Stimulated activated CD4-positive, alpha-beta T cell treated with anti-CD3 and anti-CD28 coated beads, TNF-alpha, amount 100 ng/mL, for 1 hour (primary cell): ENCODE data around the gene ARHGAP4.

Source experiments
- DNase-seq, 3 donors: peaks; one replicate each; pipeline ENCODE4 v3.0.0-alpha.2; 2020; ENCODE audit warnings: low read depth in 3 of 3, low spot score in 1 of 3

The ARHGAP4 gene

GRCh38 chrX:153964105-153964504 lies 38.0 kb upstream of the ARHGAP4 start:
- DNase-seq: no peak

- no peak for DNase-seq
These were observed 37.5 kb upstream of the ARHGAP4 start for GRCh38 chrX:153963546-153963945.

GRCh38 chrX:153961292-153961691 lies 35.2 kb upstream of the ARHGAP4 start:
- DNase-seq: no peak

GRCh38 chrX:153960786-153961185 lies 34.7 kb upstream of the ARHGAP4 start:
- DNase-seq: no peak

- no peak for DNase-seq
These were observed 34.0 kb upstream of the ARHGAP4 start for GRCh38 chrX:153960077-153960476.

- no peak for DNase-seq
These were observed 33.6 kb upstream of the ARHGAP4 start for GRCh38 chrX:153959649-153960048.

- no peak for DNase-seq
These were observed 32.5 kb upstream of the ARHGAP4 start for GRCh38 chrX:153958605-153959004.

GRCh38 chrX:153957224-153957623 lies 31.2 kb upstream of the ARHGAP4 start:
- DNase-seq: no peak

GRCh38 chrX:153956044-153956907 lies 30.2 kb upstream of the ARHGAP4 start:
- no peak for DNase-seq

- DNase-seq: no peak
These were observed 29.2 kb upstream of the ARHGAP4 start for GRCh38 chrX:153955228-153955732.

GRCh38 chrX:153954558-153955227 lies 28.6 kb upstream of the ARHGAP4 start:
- DNase-seq: no peak

- DNase-seq: no peak
These were observed 28.0 kb upstream of the ARHGAP4 start for GRCh38 chrX:153953892-153954557.

- DNase-seq: peak; percentile 37 to 71 (median 66)
These were observed 27.3 kb upstream of the ARHGAP4 start for GRCh38 chrX:153953342-153953830.

GRCh38 chrX:153952373-153953026 lies 26.4 kb upstream of the ARHGAP4 start:
- no peak for DNase-seq

GRCh38 chrX:153951683-153952372 lies 25.8 kb upstream of the ARHGAP4 start:
- DNase-seq: no peak

- no peak for DNase-seq
These were observed 24.1 kb upstream of the ARHGAP4 start for GRCh38 chrX:153950127-153950526.

- DNase-seq: no peak
These were observed 23.1 kb upstream of the ARHGAP4 start for GRCh38 chrX:153948847-153949805.

- no peak for DNase-seq
These were observed 22.0 kb upstream of the ARHGAP4 start for GRCh38 chrX:153948002-153948466.
